ENCODE results near the gene LPAR4.
A peak's percentile ranks its signal among the peaks of the same experiment; 100 is the strongest.

LPAR4 gene

DNA sequence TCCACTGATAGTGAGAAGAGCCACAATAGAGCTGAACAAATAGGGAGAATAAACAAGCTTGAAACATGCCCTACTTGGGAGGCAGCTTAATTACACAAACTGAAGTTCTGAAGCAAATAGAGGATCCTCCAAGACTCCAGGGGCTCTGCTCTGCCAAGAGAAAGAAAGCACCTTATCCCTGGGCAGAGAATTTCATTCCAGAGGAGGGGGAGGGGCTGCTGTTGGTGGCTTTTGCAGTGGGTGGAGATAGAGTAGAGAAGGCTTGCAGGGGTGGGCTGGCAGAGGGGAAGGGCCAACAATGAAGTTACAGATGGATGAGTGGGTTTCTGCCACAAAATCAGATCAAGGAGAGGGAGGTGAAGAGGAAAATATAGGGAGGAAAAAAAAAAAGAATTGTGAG lies 1.0 kb upstream of the LPAR4 start:
- no peak overlapping the region for H3K4me3 ChIP-seq (ENCODE audit: low read depth, low read length)
- TF ChIP-seq, protein P1, sequence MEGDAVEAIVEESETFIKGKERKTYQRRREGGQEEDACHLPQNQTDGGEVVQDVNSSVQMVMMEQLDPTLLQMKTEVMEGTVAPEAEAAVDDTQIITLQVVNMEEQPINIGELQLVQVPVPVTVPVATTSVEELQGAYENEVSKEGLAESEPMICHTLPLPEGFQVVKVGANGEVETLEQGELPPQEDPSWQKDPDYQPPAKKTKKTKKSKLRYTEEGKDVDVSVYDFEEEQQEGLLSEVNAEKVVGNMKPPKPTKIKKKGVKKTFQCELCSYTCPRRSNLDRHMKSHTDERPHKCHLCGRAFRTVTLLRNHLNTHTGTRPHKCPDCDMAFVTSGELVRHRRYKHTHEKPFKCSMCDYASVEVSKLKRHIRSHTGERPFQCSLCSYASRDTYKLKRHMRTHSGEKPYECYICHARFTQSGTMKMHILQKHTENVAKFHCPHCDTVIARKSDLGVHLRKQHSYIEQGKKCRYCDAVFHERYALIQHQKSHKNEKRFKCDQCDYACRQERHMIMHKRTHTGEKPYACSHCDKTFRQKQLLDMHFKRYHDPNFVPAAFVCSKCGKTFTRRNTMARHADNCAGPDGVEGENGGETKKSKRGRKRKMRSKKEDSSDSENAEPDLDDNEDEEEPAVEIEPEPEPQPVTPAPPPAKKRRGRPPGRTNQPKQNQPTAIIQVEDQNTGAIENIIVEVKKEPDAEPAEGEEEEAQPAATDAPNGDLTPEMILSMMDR (IDR thresholded peaks at IDR 0.05; ENCODE audit: low read depth, low read length), result no peak

DNA sequence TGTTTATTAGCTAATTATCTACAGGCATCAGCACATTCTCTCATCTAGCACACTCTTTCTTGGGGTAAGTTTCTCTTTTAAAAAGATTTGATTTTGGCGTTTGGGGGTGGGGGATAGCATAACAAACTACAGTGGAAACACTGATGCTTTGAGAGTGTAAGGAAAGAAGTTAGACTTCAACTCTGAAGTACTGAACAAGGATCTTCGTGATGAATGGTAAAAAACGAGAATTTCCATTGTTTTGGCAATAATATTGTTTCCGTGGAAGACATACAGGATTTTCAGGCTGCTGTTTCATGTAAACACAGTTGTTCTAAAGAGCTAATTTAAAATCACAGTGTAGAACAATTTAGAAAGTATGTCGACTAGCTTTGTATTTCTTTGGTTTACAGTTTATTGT lies 451 bp downstream of the LPAR4 start:
- peak overlapping the region; percentile 38 for H3K4me3 ChIP-seq (ENCODE audit: low read depth, low read length)
- TF ChIP-seq, protein P1 (IDR thresholded peaks at IDR 0.05; ENCODE audit: low read depth, low read length), result no peak

GRCh38 chrX:78748846-78749245 lies 1.3 kb downstream of the LPAR4 start:
- TF ChIP-seq, protein P1 (IDR thresholded peaks at IDR 0.05; ENCODE audit: low read depth, low read length), result no peak

DNA sequence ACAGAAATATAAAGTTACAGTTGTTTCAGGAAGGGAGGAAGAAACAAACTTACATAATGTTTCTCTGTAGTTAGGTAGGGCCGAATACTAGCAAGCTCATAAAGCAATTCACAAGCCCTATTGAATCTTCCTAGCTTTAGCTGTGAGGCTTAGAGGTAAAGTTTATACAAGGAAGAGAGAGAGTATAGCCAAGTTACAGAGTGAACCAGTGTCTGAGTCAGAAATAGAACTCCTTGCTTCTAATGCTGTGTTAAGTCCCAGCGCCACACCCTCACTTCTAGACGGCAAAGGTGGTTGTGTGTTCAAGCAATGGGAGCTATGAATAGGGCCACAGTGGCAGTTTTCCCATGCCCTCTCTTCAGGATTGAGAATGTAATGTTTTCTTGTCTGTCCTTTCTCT lies 6.1 kb downstream of the LPAR4 start:
- no peak overlapping the region for H3K4me3 ChIP-seq (ENCODE audit: low read depth, low read length)
- TF ChIP-seq, protein P1 (IDR thresholded peaks at IDR 0.05; ENCODE audit: low read depth, low read length), result no peak

More at GRCh38 chrX:78748846-78749245, 1.3 kb downstream of the LPAR4 start:
- H3K4me3 ChIP-seq (ENCODE audit: low read depth, low read length), result no peak overlapping the region

DNA sequence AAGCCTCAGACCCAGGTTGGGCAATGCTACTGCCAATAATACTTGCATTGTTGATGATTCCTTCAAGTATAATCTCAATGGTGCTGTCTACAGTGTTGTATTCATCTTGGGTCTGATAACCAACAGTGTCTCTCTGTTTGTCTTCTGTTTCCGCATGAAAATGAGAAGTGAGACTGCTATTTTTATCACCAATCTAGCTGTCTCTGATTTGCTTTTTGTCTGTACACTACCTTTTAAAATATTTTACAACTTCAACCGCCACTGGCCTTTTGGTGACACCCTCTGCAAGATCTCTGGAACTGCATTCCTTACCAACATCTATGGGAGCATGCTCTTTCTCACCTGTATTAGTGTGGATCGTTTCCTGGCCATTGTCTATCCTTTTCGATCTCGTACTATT lies 7.4 kb downstream of the LPAR4 start:
- no peak overlapping the region for H3K4me3 ChIP-seq (ENCODE audit: low read depth, low read length)
- TF ChIP-seq, protein P1 (IDR thresholded peaks at IDR 0.05; ENCODE audit: low read depth, low read length), result no peak

GRCh38 chrX:78759081-78759480 lies 11.6 kb downstream of the LPAR4 start:
- H3K4me3 ChIP-seq (ENCODE audit: low read depth, low read length), result no peak overlapping the region
- TF ChIP-seq, protein P1 (IDR thresholded peaks at IDR 0.05; ENCODE audit: low read depth, low read length), result no peak

GRCh38 chrX:78769101-78769755 lies 21.7 kb downstream of the LPAR4 start:
- H3K4me3 ChIP-seq (ENCODE audit: low read depth, low read length), result no peak overlapping the region
- TF ChIP-seq, protein P1 (IDR thresholded peaks at IDR 0.05; ENCODE audit: low read depth, low read length), result no peak
